ENCODE results near the gene FARS2.

Gene FARS2

GRCh38 chr6:5367510-5367909 lies 106.2 kb downstream of the FARS2 start:
- H3K27ac ChIP-seq (ENCODE audit: low read depth, low read length) = no peak overlapping the region
- H3K9ac ChIP-seq (ENCODE audit: low read length) = no peak overlapping the region
- no peaks in the 10 kb centered on the region for H3K27me3 ChIP-seq (ENCODE audit: control insufficient read depth, insufficient read depth, low read length)
- H3K4me3 ChIP-seq (ENCODE audit: low read depth, low read length) = no peak overlapping the region
- no peaks in the 10 kb centered on the region for H3K9me3 ChIP-seq (ENCODE audit: control insufficient read depth, insufficient read depth, low read depth, low read length)
- H3K4me1 ChIP-seq (ENCODE audit: control insufficient read depth, insufficient read depth, low read length) = no peaks in the 10 kb centered on the region
- H3K36me3 ChIP-seq (ENCODE audit: control insufficient read depth, insufficient read depth, low read length) = no peaks in the 10 kb centered on the region

GRCh38 chr6:5373430-5373829 lies 112.1 kb downstream of the FARS2 start:
- H3K36me3 ChIP-seq (ENCODE audit: control insufficient read depth, insufficient read depth, low read length) = no peaks in the 10 kb centered on the region
- peaks cover 4% of the 10 kb centered on the region; the same call in 1 of the 2 replicates for H3K4me1 ChIP-seq (ENCODE audit: control insufficient read depth, insufficient read depth, low read length)
- H3K9me3 ChIP-seq (ENCODE audit: control insufficient read depth, insufficient read depth, low read depth, low read length) = no peaks in the 10 kb centered on the region
- H3K27ac ChIP-seq (ENCODE audit: low read depth, low read length) = no peak overlapping the region
- no peak overlapping the region for H3K4me3 ChIP-seq (ENCODE audit: low read depth, low read length)
- H3K9ac ChIP-seq (ENCODE audit: low read length) = no peak overlapping the region
- H3K27me3 ChIP-seq (ENCODE audit: control insufficient read depth, insufficient read depth, low read length) = no peaks in the 10 kb centered on the region

- H3K4me1 ChIP-seq (ENCODE audit: control insufficient read depth, insufficient read depth, low read length) = peaks cover 8% of the 10 kb centered on the region; the same call in 1 of the 2 replicates
- no peaks in the 10 kb centered on the region for H3K27me3 ChIP-seq (ENCODE audit: control insufficient read depth, insufficient read depth, low read length)
- no peaks in the 10 kb centered on the region for H3K36me3 ChIP-seq (ENCODE audit: control insufficient read depth, insufficient read depth, low read length)
- no peaks in the 10 kb centered on the region for H3K9me3 ChIP-seq (ENCODE audit: control insufficient read depth, insufficient read depth, low read depth, low read length)
- H3K4me3 ChIP-seq (ENCODE audit: low read depth, low read length) = no peak overlapping the region
- H3K27ac ChIP-seq (ENCODE audit: low read depth, low read length) = no peak overlapping the region
- H3K9ac ChIP-seq (ENCODE audit: low read length) = no peak overlapping the region
Observed at GRCh38 chr6:5378331-5378730, 117.0 kb downstream of the FARS2 start.

GRCh38 chr6:5379647-5380242 lies 118.4 kb downstream of the FARS2 start:
- Histone ChIP-seq H3K27ac (ENCODE audit: low read depth, low read length) (no peak overlapping the region), H3K9me3 (ENCODE audit: control insufficient read depth, insufficient read depth, low read depth, low read length) (no peaks in the 10 kb centered on the region)

GRCh38 chr6:5383856-5384255 lies 122.5 kb downstream of the FARS2 start:
- Histone ChIP-seq H3K4me3 (ENCODE audit: low read depth, low read length) (no peak overlapping the region), H3K36me3 (ENCODE audit: control insufficient read depth, insufficient read depth, low read length) (no peaks in the 10 kb centered on the region), H3K9me3 (ENCODE audit: control insufficient read depth, insufficient read depth, low read depth, low read length) (no peaks in the 10 kb centered on the region), H3K27ac (ENCODE audit: low read depth, low read length) (no peak overlapping the region), H3K4me1 (ENCODE audit: control insufficient read depth, insufficient read depth, low read length) (no peaks in the 10 kb centered on the region), H3K9ac (ENCODE audit: low read length) (no peak overlapping the region), H3K27me3 (ENCODE audit: control insufficient read depth, insufficient read depth, low read length) (no peaks in the 10 kb centered on the region)

More at GRCh38 chr6:5379647-5380242, 118.4 kb downstream of the FARS2 start:
- no peaks in the 10 kb centered on the region for H3K27me3 ChIP-seq (ENCODE audit: control insufficient read depth, insufficient read depth, low read length)
- no peaks in the 10 kb centered on the region for H3K36me3 ChIP-seq (ENCODE audit: control insufficient read depth, insufficient read depth, low read length)
- H3K9ac ChIP-seq (ENCODE audit: low read length) = no peak overlapping the region
- no peak overlapping the region for H3K4me3 ChIP-seq (ENCODE audit: low read depth, low read length)
- H3K4me1 ChIP-seq (ENCODE audit: control insufficient read depth, insufficient read depth, low read length) = peaks cover 8% of the 10 kb centered on the region; the same call in 1 of the 2 replicates

- Histone ChIP-seq H3K4me1 (ENCODE audit: control insufficient read depth, insufficient read depth, low read length) (no peaks in the 10 kb centered on the region), H3K27me3 (ENCODE audit: control insufficient read depth, insufficient read depth, low read length) (no peaks in the 10 kb centered on the region), H3K4me3 (ENCODE audit: low read depth, low read length) (no peak overlapping the region), H3K9ac (ENCODE audit: low read length) (no peak overlapping the region), H3K9me3 (ENCODE audit: control insufficient read depth, insufficient read depth, low read depth, low read length) (no peaks in the 10 kb centered on the region), H3K36me3 (ENCODE audit: control insufficient read depth, insufficient read depth, low read length) (no peaks in the 10 kb centered on the region), H3K27ac (ENCODE audit: low read depth, low read length) (no peak overlapping the region)
Observed at GRCh38 chr6:5384276-5384675, 123.0 kb downstream of the FARS2 start.

- Histone ChIP-seq H3K9me3 (ENCODE audit: control insufficient read depth, insufficient read depth, low read depth, low read length) (no peaks in the 10 kb centered on the region), H3K4me1 (ENCODE audit: control insufficient read depth, insufficient read depth, low read length) (no peaks in the 10 kb centered on the region), H3K27ac (ENCODE audit: low read depth, low read length) (no peak overlapping the region), H3K27me3 (ENCODE audit: control insufficient read depth, insufficient read depth, low read length) (no peaks in the 10 kb centered on the region), H3K9ac (ENCODE audit: low read length) (no peak overlapping the region), H3K4me3 (ENCODE audit: low read depth, low read length) (no peak overlapping the region), H3K36me3 (ENCODE audit: control insufficient read depth, insufficient read depth, low read length) (no peaks in the 10 kb centered on the region)
Observed at GRCh38 chr6:5388326-5388725, 127.0 kb downstream of the FARS2 start.

GRCh38 chr6:5389086-5389745 lies 127.9 kb downstream of the FARS2 start:
- no peak overlapping the region for H3K4me3 ChIP-seq (ENCODE audit: low read depth, low read length)
- no peak overlapping the region for H3K9ac ChIP-seq (ENCODE audit: low read length)
- H3K4me1 ChIP-seq (ENCODE audit: control insufficient read depth, insufficient read depth, low read length) = no peaks in the 10 kb centered on the region
- no peak overlapping the region for H3K27ac ChIP-seq (ENCODE audit: low read depth, low read length)
- H3K36me3 ChIP-seq (ENCODE audit: control insufficient read depth, insufficient read depth, low read length) = no peaks in the 10 kb centered on the region
- H3K27me3 ChIP-seq (ENCODE audit: control insufficient read depth, insufficient read depth, low read length) = no peaks in the 10 kb centered on the region
- no peaks in the 10 kb centered on the region for H3K9me3 ChIP-seq (ENCODE audit: control insufficient read depth, insufficient read depth, low read depth, low read length)

GRCh38 chr6:5390177-5390576 lies 128.9 kb downstream of the FARS2 start:
- Histone ChIP-seq H3K9me3 (ENCODE audit: control insufficient read depth, insufficient read depth, low read depth, low read length) (no peaks in the 10 kb centered on the region), H3K27ac (ENCODE audit: low read depth, low read length) (no peak overlapping the region), H3K27me3 (ENCODE audit: control insufficient read depth, insufficient read depth, low read length) (no peaks in the 10 kb centered on the region), H3K36me3 (ENCODE audit: control insufficient read depth, insufficient read depth, low read length) (no peaks in the 10 kb centered on the region), H3K4me3 (ENCODE audit: low read depth, low read length) (no peak overlapping the region), H3K9ac (ENCODE audit: low read length) (no peak overlapping the region), H3K4me1 (ENCODE audit: control insufficient read depth, insufficient read depth, low read length) (no peaks in the 10 kb centered on the region)

GRCh38 chr6:5394280-5394679 lies 133.0 kb downstream of the FARS2 start:
- Histone ChIP-seq H3K36me3 (ENCODE audit: control insufficient read depth, insufficient read depth, low read length) (no peaks in the 10 kb centered on the region), H3K9me3 (ENCODE audit: control insufficient read depth, insufficient read depth, low read depth, low read length) (no peaks in the 10 kb centered on the region), H3K27ac (ENCODE audit: low read depth, low read length) (no peak overlapping the region), H3K4me1 (ENCODE audit: control insufficient read depth, insufficient read depth, low read length) (no peaks in the 10 kb centered on the region), H3K9ac (ENCODE audit: low read length) (no peak overlapping the region), H3K27me3 (ENCODE audit: control insufficient read depth, insufficient read depth, low read length) (no peaks in the 10 kb centered on the region), H3K4me3 (ENCODE audit: low read depth, low read length) (no peak overlapping the region)

- H3K4me3 ChIP-seq (ENCODE audit: low read depth, low read length) = no peak overlapping the region
- H3K27ac ChIP-seq (ENCODE audit: low read depth, low read length) = no peak overlapping the region
- H3K9ac ChIP-seq (ENCODE audit: low read length) = no peak overlapping the region
Observed at GRCh38 chr6:5395719-5396118, 134.4 kb downstream of the FARS2 start.

More at GRCh38 chr6:5395719-5396118, 134.4 kb downstream of the FARS2 start:
- Histone ChIP-seq H3K9me3 (ENCODE audit: control insufficient read depth, insufficient read depth, low read depth, low read length) (no peaks in the 10 kb centered on the region), H3K4me1 (ENCODE audit: control insufficient read depth, insufficient read depth, low read length) (no peaks in the 10 kb centered on the region), H3K27me3 (ENCODE audit: control insufficient read depth, insufficient read depth, low read length) (no peaks in the 10 kb centered on the region), H3K36me3 (ENCODE audit: control insufficient read depth, insufficient read depth, low read length) (no peaks in the 10 kb centered on the region)

Measured in HUES6 (cell line).